AG10803 (cell line): ENCODE measurements around the gene PLOD3.
"Not testable (repeated sequence)": the region's sequence is repeated elsewhere in the genome, so short reads cannot be mapped to it uniquely, and the experiment has no call there.

Experiments used
- DNase-seq: peaks from one replicate; pipeline ENCODE4 v3.0.0; 2010; ENCODE audit warnings: low read depth
- H3K4me3 ChIP-seq: 2 replicates; pipeline ENCODE4 v1.5.1; 2011; ENCODE audit warnings: mild to moderate bottlenecking, low read length, control low read depth
- TF ChIP-seq, protein P1 (sequence below): conservative IDR thresholded peaks from 2 replicates; pipeline ENCODE4 v1.5.1; 2011; ENCODE audit warnings: mild to moderate bottlenecking, low read length, control low read depth, inconsistent platforms

PLOD3 gene

DNA sequence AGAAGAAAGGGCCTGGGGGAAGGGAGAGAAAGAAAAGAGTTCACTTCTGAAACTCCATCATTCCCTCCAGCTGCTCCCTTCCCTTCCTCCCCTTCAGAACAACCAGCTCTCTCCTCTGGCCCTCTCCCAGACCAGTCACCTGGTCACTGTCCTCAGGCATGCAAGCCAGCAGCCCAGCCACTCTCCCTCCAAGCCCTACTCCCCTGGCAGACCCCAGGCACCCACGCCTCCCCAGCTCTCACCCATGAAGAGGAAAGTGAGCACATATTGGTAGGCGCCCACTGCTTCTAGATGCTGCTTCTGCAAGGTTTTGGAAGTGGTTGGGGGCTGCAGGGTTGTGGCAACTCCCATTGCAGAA is 16.9 kb downstream of the PLOD3 start:
- H3K4me3 ChIP-seq = no peak overlapping the region
- TF ChIP-seq, protein P1, sequence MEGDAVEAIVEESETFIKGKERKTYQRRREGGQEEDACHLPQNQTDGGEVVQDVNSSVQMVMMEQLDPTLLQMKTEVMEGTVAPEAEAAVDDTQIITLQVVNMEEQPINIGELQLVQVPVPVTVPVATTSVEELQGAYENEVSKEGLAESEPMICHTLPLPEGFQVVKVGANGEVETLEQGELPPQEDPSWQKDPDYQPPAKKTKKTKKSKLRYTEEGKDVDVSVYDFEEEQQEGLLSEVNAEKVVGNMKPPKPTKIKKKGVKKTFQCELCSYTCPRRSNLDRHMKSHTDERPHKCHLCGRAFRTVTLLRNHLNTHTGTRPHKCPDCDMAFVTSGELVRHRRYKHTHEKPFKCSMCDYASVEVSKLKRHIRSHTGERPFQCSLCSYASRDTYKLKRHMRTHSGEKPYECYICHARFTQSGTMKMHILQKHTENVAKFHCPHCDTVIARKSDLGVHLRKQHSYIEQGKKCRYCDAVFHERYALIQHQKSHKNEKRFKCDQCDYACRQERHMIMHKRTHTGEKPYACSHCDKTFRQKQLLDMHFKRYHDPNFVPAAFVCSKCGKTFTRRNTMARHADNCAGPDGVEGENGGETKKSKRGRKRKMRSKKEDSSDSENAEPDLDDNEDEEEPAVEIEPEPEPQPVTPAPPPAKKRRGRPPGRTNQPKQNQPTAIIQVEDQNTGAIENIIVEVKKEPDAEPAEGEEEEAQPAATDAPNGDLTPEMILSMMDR = no peak
- no peak for DNase-seq

DNA sequence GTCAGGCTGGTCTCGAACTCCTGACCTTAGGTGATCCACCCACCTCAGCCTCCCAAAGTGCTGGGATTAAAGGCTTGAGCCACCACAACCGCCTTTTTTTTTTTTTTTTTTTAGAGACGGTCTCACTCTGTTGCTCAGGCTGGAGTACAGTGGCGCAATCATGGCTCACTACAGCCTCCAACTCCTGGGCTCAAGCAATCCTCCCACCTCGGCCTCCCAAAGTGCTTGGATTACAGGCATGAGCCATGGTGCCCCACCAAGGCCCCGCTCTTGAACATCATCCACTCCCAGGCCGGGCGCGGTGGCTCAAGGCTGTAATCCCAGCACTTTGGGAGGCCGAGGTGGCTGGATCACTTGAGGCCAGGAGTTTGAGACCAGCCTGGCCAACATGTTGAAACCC is 17.9 kb downstream of the PLOD3 start:
- not testable (repeated sequence) for DNase-seq, H3K4me3 ChIP-seq

DNA sequence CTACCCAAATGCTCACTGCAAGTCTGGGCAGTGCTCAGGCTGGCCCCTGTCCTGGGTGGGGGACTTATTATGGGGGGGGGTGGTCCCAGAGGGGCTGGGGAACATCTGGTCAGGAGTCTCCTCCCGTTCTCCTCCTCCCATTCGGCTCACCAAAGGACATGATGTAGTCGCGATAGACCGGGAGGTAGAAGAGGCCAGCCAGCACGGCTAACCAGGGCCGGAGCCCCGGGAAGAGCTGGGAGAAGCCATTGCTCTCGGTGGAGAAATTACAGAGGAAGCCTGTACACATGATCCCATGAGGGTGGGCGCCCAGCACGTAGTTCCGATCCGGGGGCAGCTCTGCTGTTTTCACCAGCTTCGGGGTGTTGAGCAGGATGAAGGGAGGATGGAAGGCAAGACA is 18.9 kb downstream of the PLOD3 start:
- no peak for DNase-seq
- no peak overlapping the region for H3K4me3 ChIP-seq
- TF ChIP-seq, protein P1 = no peak

DNA sequence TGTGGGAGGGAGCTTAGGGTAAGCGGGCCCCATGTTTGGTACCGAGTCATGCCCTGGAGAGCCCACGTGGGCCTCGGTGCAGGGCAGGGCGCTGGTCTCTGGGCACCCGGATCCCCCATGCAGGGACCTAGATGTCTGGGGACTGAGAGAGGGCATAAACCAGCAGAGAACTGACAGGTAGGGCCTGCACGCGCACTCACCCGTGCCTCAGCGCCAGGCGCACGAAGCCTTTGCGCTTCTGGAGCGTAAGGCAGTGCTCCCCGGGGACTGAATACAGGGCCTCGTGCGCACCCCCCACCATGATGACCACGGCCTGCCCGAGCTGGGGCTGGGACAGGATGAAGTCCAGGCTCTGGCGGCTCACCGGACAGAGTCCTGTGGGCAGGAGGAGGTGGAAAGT is 19.4 kb downstream of the PLOD3 start:
- no peak for DNase-seq
- TF ChIP-seq, protein P1 = no peak
- H3K4me3 ChIP-seq = no peak overlapping the region

DNA sequence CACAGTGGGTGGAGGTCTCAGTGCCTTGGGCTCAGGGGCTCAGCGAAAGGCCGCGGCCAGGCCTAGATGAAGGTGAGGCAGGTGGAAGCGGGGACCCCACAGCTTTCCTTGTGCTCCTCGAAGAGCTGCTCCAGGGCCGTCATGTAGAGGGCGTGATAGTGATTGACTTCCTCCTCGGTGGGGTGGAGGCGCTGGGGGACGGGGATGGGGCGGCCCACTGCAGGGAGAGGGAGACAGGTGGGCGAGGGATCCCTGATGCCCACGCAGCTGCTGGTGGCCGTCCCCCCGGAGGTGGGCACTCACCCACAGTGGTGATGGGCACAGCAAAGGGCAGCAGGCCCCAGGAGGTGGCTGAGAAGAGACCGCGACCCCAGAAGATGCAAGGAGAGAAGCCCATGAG is 21.5 kb downstream of the PLOD3 start:
- H3K4me3 ChIP-seq = no peak overlapping the region
- TF ChIP-seq, protein P1 = no peak
- no peak for DNase-seq

DNA sequence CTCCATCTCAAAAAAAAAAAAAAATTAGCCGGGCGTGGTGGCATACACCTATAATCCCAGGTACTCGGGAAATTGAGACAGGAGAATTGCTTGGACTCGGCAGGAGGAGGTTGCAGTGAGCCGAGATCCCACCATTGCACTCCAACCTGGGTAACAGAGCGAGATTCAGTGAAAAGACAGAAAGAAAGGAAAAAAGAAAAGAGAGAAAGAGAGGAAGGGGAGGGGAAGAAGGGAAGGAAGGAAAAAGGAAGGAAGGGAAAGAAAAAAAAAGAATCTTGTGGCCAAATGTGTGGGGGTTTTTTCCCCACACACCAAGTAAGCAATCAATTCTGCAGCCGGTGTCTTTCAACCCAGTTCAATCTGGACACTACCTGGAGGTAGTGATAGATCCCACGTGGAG is 28.3 kb downstream of the PLOD3 start:
- TF ChIP-seq, protein P1 = no peak
- no peak overlapping the region for H3K4me3 ChIP-seq
- DNase-seq = no peak

DNA sequence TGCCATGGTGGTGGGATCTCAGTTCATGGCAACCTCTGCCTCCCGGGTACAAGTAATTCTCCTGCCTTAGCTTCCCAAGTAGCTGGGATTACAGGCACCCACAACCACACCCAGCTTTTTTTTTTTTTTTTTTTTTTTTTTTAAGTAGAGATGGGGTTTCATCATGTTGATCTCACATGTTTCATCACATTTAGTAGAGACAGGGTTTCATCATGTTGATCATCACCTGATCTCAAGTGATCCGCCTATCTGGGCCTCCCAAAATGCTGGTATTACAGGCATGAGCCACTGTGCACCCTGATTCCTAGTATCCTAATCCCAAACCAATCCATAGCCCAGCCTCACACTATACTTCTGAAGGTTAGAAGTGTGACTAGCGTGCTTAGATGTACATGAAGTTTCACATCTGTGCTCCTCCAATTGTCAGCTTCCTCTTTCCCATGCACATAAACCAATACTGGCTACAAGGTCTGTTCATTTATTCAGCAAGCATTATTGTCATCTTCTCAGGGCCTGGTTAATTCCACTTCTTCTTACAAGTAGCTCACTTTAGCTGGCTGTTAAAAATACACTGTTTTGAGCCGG is 30.4 kb downstream of the PLOD3 start:
- DNase-seq = no peak
- no peak overlapping the region for H3K4me3 ChIP-seq
- TF ChIP-seq, protein P1 = no peak

DNA sequence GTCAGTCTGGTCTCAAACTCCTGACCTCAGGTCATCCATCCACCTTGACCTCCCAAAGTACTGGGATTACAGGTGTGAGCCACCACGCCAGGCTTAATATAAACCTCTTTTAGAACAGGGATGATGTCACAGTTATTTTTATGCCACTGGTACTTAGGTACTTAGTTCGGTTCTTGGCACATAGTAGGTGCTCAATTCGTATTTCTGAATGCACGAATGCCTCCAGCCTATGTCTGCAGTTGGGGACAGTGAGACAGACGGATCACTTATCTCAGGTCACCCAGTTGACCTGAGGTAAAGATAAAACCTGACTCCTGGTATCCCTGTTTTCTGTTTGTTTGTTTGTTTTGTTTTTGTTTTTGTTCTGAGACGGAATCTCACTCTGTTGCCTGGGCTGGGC is 31.2 kb downstream of the PLOD3 start:
- TF ChIP-seq, protein P1 = no peak
- no peak overlapping the region for H3K4me3 ChIP-seq

More for the DNA sequence above, 31.2 kb downstream of the PLOD3 start:
- DNase-seq = no peak
